Parathyroid adenoma (tissue), 2 donors: Measurements from ENCODE around the gene ZNF333.

ENCODE experiments used
- H2AFZ ChIP-seq: fragments of 300-600 bp; sonication (generic); one replicate; pipeline ENCODE4 v1.7.0; 2017; ENCODE audit warnings: antibody characterized with exemption, mild to moderate bottlenecking
- H3K27ac ChIP-seq: fragments of 300-600 bp; sonication (generic); one replicate; pipeline ENCODE4 v1.7.0; 2017
- H3K27me3 ChIP-seq: fragments of 300-600 bp; sonication (generic); one replicate; pipeline ENCODE4 v1.7.0; 2017; ENCODE audit warnings: low read length; ENCODE audit not compliant: control insufficient read depth, insufficient read depth
- H3K36me3 ChIP-seq: fragments of 300-600 bp; sonication (generic); one replicate; pipeline ENCODE4 v1.7.0; 2017; ENCODE audit warnings: low read length; ENCODE audit not compliant: control insufficient read depth, insufficient read depth
- H3K4me1 ChIP-seq: fragments of 300-600 bp; sonication (generic); one replicate; pipeline ENCODE4 v1.7.0; 2017; ENCODE audit warnings: control low read depth
- H3K4me2 ChIP-seq: fragments of 300-600 bp; sonication (generic); one replicate; pipeline ENCODE4 v1.7.0; 2017; ENCODE audit warnings: low read length
- H3K4me3 ChIP-seq: fragments of 300-600 bp; sonication (generic); one replicate; pipeline ENCODE4 v1.7.0; 2017; ENCODE audit warnings: low read depth, low read length
- H3K79me2 ChIP-seq: fragments of 300-600 bp; sonication (generic); one replicate; pipeline ENCODE4 v1.7.0; 2017; ENCODE audit warnings: control low read depth
- H3K9ac ChIP-seq: fragments of 300-600 bp; sonication (generic); one replicate; pipeline ENCODE4 v1.7.0; 2017; ENCODE audit warnings: mild to moderate bottlenecking
- H3K9me3 ChIP-seq: fragments of 300-600 bp; sonication (generic); one replicate; pipeline ENCODE4 v1.7.0; 2017; ENCODE audit warnings: low read length; ENCODE audit not compliant: control insufficient read depth
- CTCF ChIP-seq: fragments of 300-600 bp; sonication (generic); IDR thresholded peaks from one replicate; pipeline ENCODE4 v1.7.0; 2017; ENCODE audit warnings: antibody characterized with exemption, mild to moderate bottlenecking
- donor health status: primary hyperparathyroidism.

The ZNF333 gene

GRCh38 chr19:14689598-14690503, at the start of gene ZNF333:
TSS of gene ZNF333 (plus strand) at chr19:14690048. CDS start at chr19:14693492, 3,444 bp downstream.
- peak within 1 kb of the TSS; percentile 91 for H2AFZ ChIP-seq
- H3K4me1 ChIP-seq, result peaks cover 3% of the 10 kb centered on the region
- peak within 1 kb of the TSS; percentile 65 for H3K4me3 ChIP-seq
- H3K9me3 ChIP-seq, result no peaks in the 10 kb centered on the region
- no peaks in the 10 kb centered on the region for H3K79me2 ChIP-seq
- peak within 1 kb of the TSS; percentile 72 for H3K4me2 ChIP-seq
- H3K27ac ChIP-seq, result peak within 1 kb of the TSS; percentile 96
- no peaks in the 10 kb centered on the region for H3K36me3 ChIP-seq
- no peak for TF ChIP-seq CTCF
- H3K9ac ChIP-seq, result peak within 1 kb of the TSS; percentile 29
- H3K27me3 ChIP-seq, result no peaks in the 10 kb centered on the region

GRCh38 chr19:14648506-14648905, 41.3 kb upstream of the ZNF333 start:
- Histone ChIP-seq H3K36me3 (no peaks in the 10 kb centered on the region), H3K27me3 (no peaks in the 10 kb centered on the region), H3K9me3 (no peaks in the 10 kb centered on the region), H3K27ac (no peak overlapping the region), H2AFZ (no peak overlapping the region), H3K4me3 (no peak overlapping the region), H3K9ac (no peak overlapping the region), H3K4me2 (no peak overlapping the region), H3K79me2 (no peaks in the 10 kb centered on the region), H3K4me1 (no peaks in the 10 kb centered on the region)
- TF ChIP-seq CTCF, result no peak

GRCh38 chr19:14649020-14649419, 40.8 kb upstream of the ZNF333 start:
- Histone ChIP-seq H2AFZ (no peak overlapping the region), H3K79me2 (no peaks in the 10 kb centered on the region), H3K4me3 (no peak overlapping the region), H3K27me3 (no peaks in the 10 kb centered on the region), H3K9ac (no peak overlapping the region), H3K27ac (no peak overlapping the region), H3K9me3 (no peaks in the 10 kb centered on the region), H3K36me3 (no peaks in the 10 kb centered on the region), H3K4me2 (no peak overlapping the region), H3K4me1 (no peaks in the 10 kb centered on the region)
- no peak for TF ChIP-seq CTCF

DNA sequence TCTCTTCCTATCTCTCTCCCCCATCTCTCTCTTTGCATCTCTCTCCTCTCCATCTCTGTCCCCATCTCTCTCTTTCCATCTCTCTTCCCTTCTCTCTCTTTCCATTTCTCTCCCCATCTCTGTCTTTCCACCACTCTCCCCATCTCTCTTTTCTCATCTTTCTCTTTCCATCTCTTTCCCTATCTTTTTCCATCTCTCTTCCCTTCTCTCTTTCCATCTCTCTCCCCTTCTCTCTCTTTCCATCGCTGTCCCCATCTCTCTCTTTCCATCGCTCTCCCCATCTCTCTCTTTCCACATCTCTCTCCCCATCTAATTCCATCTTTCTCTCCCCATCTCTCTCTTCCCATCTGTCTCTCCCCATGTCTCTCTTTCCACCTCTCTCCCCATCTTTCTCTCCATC, 39.7 kb upstream of the ZNF333 start:
- Histone ChIP-seq H3K36me3 (no peaks in the 10 kb centered on the region), H3K9me3 (no peaks in the 10 kb centered on the region), H3K4me2 (no peak overlapping the region), H3K4me3 (no peak overlapping the region), H2AFZ (no peak overlapping the region), H3K27me3 (no peaks in the 10 kb centered on the region), H3K79me2 (no peaks in the 10 kb centered on the region), H3K9ac (no peak overlapping the region), H3K27ac (no peak overlapping the region), H3K4me1 (no peaks in the 10 kb centered on the region)
- no peak for TF ChIP-seq CTCF
